Measurements from ENCODE around the gene VEZT. TPM values are rescaled to one million over a fixed set of nuclear protein-coding genes. Genes with fewer than 3 reads are reported as not detected.
A peak's percentile ranks its signal among the peaks of the same experiment; 100 is the strongest.

The VEZT gene
- total RNA-seq, 4 donors from 2014 or later: 27.7 to 82.0 (median 45.3) TPM

DNA sequence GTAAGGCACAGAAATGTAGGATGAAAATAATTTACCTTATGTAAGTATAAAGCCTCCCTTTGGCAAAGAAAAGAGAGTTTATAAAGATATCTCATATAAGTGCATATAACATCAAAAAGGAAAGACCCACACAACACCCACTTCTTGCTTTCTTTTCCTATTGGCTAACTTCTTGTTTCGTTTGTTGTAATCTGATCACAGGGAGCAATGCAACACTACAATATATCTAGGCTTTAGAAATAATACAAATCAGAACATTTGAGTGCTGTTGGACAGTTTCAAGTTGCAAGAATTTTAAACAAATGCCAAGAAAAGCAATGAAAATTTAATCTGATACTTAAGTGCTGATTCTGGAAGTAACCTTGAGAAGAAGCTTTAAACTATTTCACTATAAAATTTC, 1.7 kb upstream of the VEZT start:
- peak overlapping the region in 3 of 4 donors; percentile 87 to 97 (median 97) for H3K27ac ChIP-seq
- no peaks in the 10 kb centered on the region for H3K9me3 ChIP-seq
- WGBS, 2 donors: 4 to 8% methylated on average over 1 of the region's 1 CpG
- intact Hi-C loops (cut with DNase I): loop anchor here (5.0 kb wide), 1 partner anchor 99 kb away; no protein-coding TSS in a partner anchor
- H3K27me3 ChIP-seq: no peaks in the 10 kb centered on the region
- DNase-seq: no peak
- no peaks in the 10 kb centered on the region for H3K36me3 ChIP-seq
- TF ChIP-seq, protein P1, sequence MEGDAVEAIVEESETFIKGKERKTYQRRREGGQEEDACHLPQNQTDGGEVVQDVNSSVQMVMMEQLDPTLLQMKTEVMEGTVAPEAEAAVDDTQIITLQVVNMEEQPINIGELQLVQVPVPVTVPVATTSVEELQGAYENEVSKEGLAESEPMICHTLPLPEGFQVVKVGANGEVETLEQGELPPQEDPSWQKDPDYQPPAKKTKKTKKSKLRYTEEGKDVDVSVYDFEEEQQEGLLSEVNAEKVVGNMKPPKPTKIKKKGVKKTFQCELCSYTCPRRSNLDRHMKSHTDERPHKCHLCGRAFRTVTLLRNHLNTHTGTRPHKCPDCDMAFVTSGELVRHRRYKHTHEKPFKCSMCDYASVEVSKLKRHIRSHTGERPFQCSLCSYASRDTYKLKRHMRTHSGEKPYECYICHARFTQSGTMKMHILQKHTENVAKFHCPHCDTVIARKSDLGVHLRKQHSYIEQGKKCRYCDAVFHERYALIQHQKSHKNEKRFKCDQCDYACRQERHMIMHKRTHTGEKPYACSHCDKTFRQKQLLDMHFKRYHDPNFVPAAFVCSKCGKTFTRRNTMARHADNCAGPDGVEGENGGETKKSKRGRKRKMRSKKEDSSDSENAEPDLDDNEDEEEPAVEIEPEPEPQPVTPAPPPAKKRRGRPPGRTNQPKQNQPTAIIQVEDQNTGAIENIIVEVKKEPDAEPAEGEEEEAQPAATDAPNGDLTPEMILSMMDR (IDR thresholded peaks at IDR 0.05): no peak
- peak in 1 of 4 donors; percentile 39 for TF ChIP-seq POLR2A (IDR thresholded peaks at IDR 0.05)
- H3K4me3 ChIP-seq: peak overlapping the region; percentile 61 to 86 (median 76)
- peaks cover 0 to 79% (median 25%) of the 10 kb centered on the region in 3 donors for H3K4me1 ChIP-seq

DNA sequence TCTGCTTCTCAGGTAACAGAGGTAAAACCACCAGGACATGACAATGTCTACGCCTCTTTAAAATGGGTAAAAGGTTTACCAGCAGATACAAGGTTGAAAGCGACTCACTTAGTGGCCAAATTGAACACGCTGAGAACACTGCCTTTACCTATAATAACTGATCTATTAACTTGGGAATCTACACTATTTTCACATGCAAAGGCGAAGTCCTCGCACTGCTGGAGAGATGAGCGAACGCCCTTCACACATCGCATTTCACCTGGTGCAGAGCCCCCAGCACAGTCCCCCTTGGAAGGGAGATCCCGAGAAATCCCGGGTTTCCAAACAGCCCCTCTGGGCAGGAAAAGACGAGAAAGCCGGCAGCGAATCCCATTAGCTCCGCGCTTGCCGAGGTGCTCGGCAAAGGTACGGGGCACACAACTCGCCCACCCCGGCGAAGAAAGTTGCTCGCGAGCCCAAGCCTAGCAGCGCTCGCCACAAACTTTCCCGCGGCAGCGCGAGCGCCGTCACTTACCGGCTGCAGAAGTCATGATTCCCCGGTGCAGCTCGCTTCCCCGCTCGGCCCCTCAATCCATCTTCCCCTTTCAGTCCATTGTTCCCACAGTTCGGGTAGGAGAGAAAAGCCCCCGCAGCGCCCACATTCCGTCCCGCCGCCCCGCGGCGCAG, 763 bp upstream of the VEZT start:
- H3K4me3 ChIP-seq: peak overlapping the region; percentile 61 to 86 (median 76)
- DNase-seq: no peak
- TF ChIP-seq, protein P1 (IDR thresholded peaks at IDR 0.05): no peak
- no peak for TF ChIP-seq POLR2A (IDR thresholded peaks at IDR 0.05)
- no peaks in the 10 kb centered on the region for H3K36me3 ChIP-seq
- no peaks in the 10 kb centered on the region for H3K9me3 ChIP-seq
- intact Hi-C loops (cut with DNase I): loop anchor here (5.0 kb wide), 1 partner anchor 100 kb away; no protein-coding TSS in a partner anchor
- WGBS, 2 donors: 0 to 1% methylated on average over 25 to 30 of the region's 45 CpGs
- H3K27me3 ChIP-seq: no peaks in the 10 kb centered on the region
- H3K27ac ChIP-seq: peak overlapping the region; percentile 87 to 99 (median 97)
- peaks cover 0 to 79% (median 30%) of the 10 kb centered on the region in 3 donors for H3K4me1 ChIP-seq

DNA sequence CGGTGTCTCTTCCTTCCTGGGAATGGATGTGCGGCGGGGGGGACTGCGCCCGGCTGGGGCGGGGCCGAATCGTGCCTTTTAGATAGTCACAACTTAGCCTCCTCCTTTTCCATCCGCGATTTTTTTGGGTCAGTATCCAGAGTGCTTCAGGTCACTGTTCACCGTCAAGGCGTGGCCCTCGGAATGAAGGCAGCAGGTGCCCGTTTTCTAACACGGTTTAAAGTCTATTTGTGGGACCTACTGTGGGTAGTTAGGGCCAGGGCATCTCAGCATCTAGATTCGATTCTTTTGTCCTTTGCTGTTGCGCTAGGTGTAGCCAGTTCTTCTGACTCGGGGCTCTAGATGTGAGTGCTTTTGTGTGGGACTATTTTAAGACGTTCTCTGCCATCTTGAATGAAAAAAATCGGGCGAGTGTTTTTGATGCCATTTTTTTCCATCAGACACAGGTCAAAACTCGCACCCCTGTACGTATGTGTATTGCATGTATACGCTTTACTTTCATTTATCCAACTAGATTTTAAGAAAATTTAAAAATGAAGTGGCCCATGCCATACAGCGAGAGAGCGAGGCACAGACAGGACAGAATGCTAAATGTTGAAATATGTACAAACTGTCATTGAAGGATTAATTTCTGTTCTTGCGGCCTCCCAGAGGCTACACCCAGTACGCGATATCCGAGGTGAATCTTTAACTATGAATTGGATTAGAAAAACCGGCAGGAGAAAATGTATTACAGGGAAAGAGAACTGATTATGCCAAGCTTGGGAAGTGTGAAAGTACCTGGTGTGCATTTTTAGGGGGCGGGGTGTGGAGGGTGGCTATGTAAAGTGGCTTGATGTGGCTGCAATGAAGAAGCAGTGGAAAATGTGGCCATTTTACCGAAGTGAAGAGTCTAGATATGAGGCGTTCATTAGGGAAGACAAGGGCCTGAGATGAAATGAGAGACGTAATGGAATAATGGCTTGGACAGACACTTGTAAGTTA, 835 bp downstream of the VEZT start:
- Histone ChIP-seq H3K36me3 (no peaks in the 10 kb centered on the region), H3K4me3 (peak overlapping the region; percentile 61 to 86 (median 76)), H3K9me3 (no peaks in the 10 kb centered on the region), H3K27me3 (no peaks in the 10 kb centered on the region), H3K4me1 (peaks cover 0 to 76% (median 23%) of the 10 kb centered on the region in 3 donors), H3K27ac (peak overlapping the region; percentile 97 to 99 (median 98))
- intact Hi-C loops (cut with DNase I): loop anchor here (5.0 kb wide), 1 partner anchor 101 kb away; no protein-coding TSS in a partner anchor
- DNase-seq: no peak
- TF ChIP-seq POLR2A (IDR thresholded peaks at IDR 0.05): no peak
- TF ChIP-seq, protein P1 (IDR thresholded peaks at IDR 0.05): peak in 1 of 6 experiments; percentile 6
- 0 to 1% methylated on average over 22 to 27 of the region's 35 CpGs for WGBS, 2 donors

DNA sequence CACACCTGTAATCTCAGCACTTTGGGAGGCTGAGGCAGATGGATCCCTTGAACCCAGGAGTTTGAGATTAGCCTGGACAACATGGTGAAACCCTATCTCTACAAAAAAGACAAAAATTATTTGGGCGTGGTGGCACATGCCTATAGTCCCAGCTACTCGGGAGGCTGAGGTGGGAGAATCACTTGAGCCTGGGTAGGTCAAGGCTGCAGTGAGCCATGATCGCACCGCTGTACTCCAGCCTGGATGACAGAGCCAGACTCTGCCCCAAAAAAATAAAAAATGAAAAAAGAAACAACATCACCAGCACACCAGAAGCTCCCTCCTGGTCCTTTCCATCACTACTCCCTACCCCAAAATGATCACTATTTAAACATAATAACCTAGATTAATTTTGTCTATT, 2.6 kb downstream of the VEZT start:
- H3K4me3 ChIP-seq: no peak overlapping the region
- intact Hi-C loops (cut with DNase I): no loop called here
- peaks cover 9 to 76% (median 17%) of the 10 kb centered on the region in 3 donors for H3K4me1 ChIP-seq
- no peak for DNase-seq
- H3K9me3 ChIP-seq: no peaks in the 10 kb centered on the region
- TF ChIP-seq, protein P1 (IDR thresholded peaks at IDR 0.05): no peak
- TF ChIP-seq POLR2A (IDR thresholded peaks at IDR 0.05): no peak
- peaks cover 0 to 13% (median 0%) of the 10 kb centered on the region in 3 donors for H3K36me3 ChIP-seq
- WGBS, 2 donors: 75 to 96% methylated on average over 3 to 4 of the region's 4 CpGs
- H3K27me3 ChIP-seq: no peaks in the 10 kb centered on the region
- H3K27ac ChIP-seq: peak overlapping the region in 2 of 4 donors; percentile 2 to 99
